K562 (cell line): ENCODE results near the gene ZNF597. TPM values are rescaled to one million over a fixed set of nuclear protein-coding genes. Genes with fewer than 3 reads are reported as not detected.

ENCODE experiments used
- BRF1 ChIP-seq: IDR thresholded peaks from 3 replicates; pipeline ENCODE4 v1.6.1; 2011; ENCODE audit warnings: borderline replicate concordance, mild to moderate bottlenecking; ENCODE audit not compliant: insufficient read length; ENCODE audit errors: extremely low read depth
- CBX8 ChIP-seq: fragments of 200-600 bp; sonication (generic); IDR thresholded peaks from 2 replicates; pipeline ENCODE4 v1.6.1; 2012; ENCODE audit warnings: borderline replicate concordance, mixed run types, low read depth, mild to moderate bottlenecking, moderate library complexity, mixed read lengths, low read length, control low read depth, inconsistent platforms; ENCODE audit not compliant: poor library complexity, severe bottlenecking; ENCODE audit errors: extremely low read depth
- CC2D1A ChIP-seq: fragments of 450-650 bp; IDR thresholded peaks from 2 replicates; pipeline ENCODE4 v1.6.1; 2017; ENCODE audit warnings: mild to moderate bottlenecking
- ETV6 ChIP-seq, 3 experiments: fragments of 150-350 bp in 1 of 3; sonication (generic) in 1 of 3; formaldehyde crosslinking in 1 of 3; IDR thresholded peaks; 2 replicates each; pipeline versions ENCODE4 v1.6.1 to v1.8.0; 2014 to 2022; ENCODE audit warnings: borderline replicate concordance in 2 of 3, low read depth in 2 of 3, antibody characterized with exemption in 1 of 3, low read length in 1 of 3, mild to moderate bottlenecking in 1 of 3, missing genetic modification reagents in 1 of 3
- KAT2B ChIP-seq: IDR thresholded peaks from one replicate; pipeline ENCODE4 v1.6.1; 2012; ENCODE audit warnings: low read depth, mild to moderate bottlenecking, control low read depth, inconsistent platforms, low read length, moderate library complexity
- LARP7 ChIP-seq: fragments of 450-650 bp; IDR thresholded peaks from 2 replicates; pipeline ENCODE4 v1.6.1; 2016
- MAFF ChIP-seq: IDR thresholded peaks from 2 replicates; pipeline ENCODE4 v1.6.1; 2012; ENCODE audit warnings: low read length, improper control_type of control experiment
- MTA2 ChIP-seq: fragments of 450-650 bp; IDR thresholded peaks from 2 replicates; pipeline ENCODE4 v1.6.1; 2016; ENCODE audit warnings: low read depth
- NCOA4 ChIP-seq: fragments of 450-650 bp; IDR thresholded peaks from 2 replicates; pipeline ENCODE4 v1.6.1; 2018; ENCODE audit warnings: mild to moderate bottlenecking; ENCODE audit not compliant: partially characterized antibody
- NELFE ChIP-seq: IDR thresholded peaks from 2 replicates; pipeline ENCODE4 v1.6.1; 2011; ENCODE audit warnings: mild to moderate bottlenecking; ENCODE audit not compliant: insufficient read depth, insufficient read length
- PHB2 ChIP-seq: fragments of 450-650 bp; IDR thresholded peaks from 2 replicates; pipeline ENCODE4 v1.6.1; 2017; ENCODE audit warnings: low read depth
- SAP30 ChIP-seq: fragments of 200-600 bp; sonication (generic); IDR thresholded peaks from 2 replicates; pipeline ENCODE4 v1.6.1; 2012; ENCODE audit warnings: borderline replicate concordance, low read depth, mild to moderate bottlenecking, moderate library complexity, low read length, control low read depth, inconsistent platforms; ENCODE audit not compliant: insufficient read depth, poor library complexity, severe bottlenecking
- TSHZ1 ChIP-seq: fragments of 250-450 bp; sonication (Bioruptor Pico); IDR thresholded peaks from 2 replicates; pipeline ENCODE4 v1.4.0; 2020; ENCODE audit warnings: mild to moderate bottlenecking, moderate library complexity
- ZMIZ1 ChIP-seq, 2 experiments: fragments of 150-350 bp in 1 of 2; IDR thresholded peaks; 2 replicates each; pipeline ENCODE4 v1.6.1; 2012 to 2016; ENCODE audit warnings: low read depth in 2 of 2, low read length in 2 of 2, mild to moderate bottlenecking in 1 of 2, moderate library complexity in 1 of 2
- ZNF644 ChIP-seq: fragments of 200-800 bp; sonication (Bioruptor generic); IDR thresholded peaks from 2 replicates; pipeline ENCODE4 v1.6.1; 2016; ENCODE audit warnings: low read depth, missing genetic modification characterization, missing compliant biosample characterization
- ZNF696 ChIP-seq: fragments of 250-450 bp; sonication (Bioruptor Pico); conservative IDR thresholded peaks from 2 replicates; pipeline ENCODE4 v1.4.0; 2020; ENCODE audit warnings: mild to moderate bottlenecking, moderate library complexity
- polyA plus RNA-seq, 8 experiments: library from polyadenylated mRNA; depleted of rRNA in 4 of 8; stranded (reverse) in 5 of 8; unstranded in 3 of 8; fragments of >200 nt; fragmentation: Nextera tagmentation in 2 of 8; fragmentation: Illumina TruSeq in 1 of 8; extraction: Ambion mirVana in 2 of 8; extraction: Trizol in 1 of 8; gene quantifications; 2 replicates each; pipeline versions ENCODE4 v1.2.1 to v1.2.3, GENCODE V29; 2011 to 2014; ENCODE audit warnings: inconsistent platforms in 1 of 8, missing spikeins in 1 of 8
- total RNA-seq, 7 experiments: library from RNA; depleted of rRNA in 6 of 7; stranded (reverse); fragments of >200 nt in 6 of 7; fragmentation: Illumina TruSeq in 2 of 7; extraction: Trizol in 2 of 7; gene quantifications; 2 replicates each; pipeline versions ENCODE4 v1.2.1 to v1.2.3, GENCODE V29; 2011 to 2021; ENCODE audit warnings: low replicate concordance in 1 of 7

ZNF597 gene
- total and polyA plus RNA-seq, 9 of the 15 experiments (the other 6 are each of a cell fraction or from before 2014, with no cell fraction given), result 0.14 to 0.68 (median 0.42) TPM

GRCh38 chr16:3400779-3401688, 42.3 kb downstream of the ZNF597 start, which contains the start of the genes ZNF174 and ZSCAN32 (continued):
- TF ChIP-seq MAFF, result no peak
- TF ChIP-seq CC2D1A, result no peak
- TF ChIP-seq KAT2B, result no peak
- TF ChIP-seq MTA2, result no peak
- no peak for TF ChIP-seq LARP7
- no peak for TF ChIP-seq ETV6 (IDR thresholded peaks at IDR 0.05; ENCODE audit: borderline replicate concordance in 1 of 2, low read depth in 2 of 2, low read length in 1 of 2)
- TF ChIP-seq ETV6 (CRISPR knock-in tag; IDR thresholded peaks at IDR 0.05; ENCODE audit: borderline replicate concordance), result no peak
- TF ChIP-seq TSHZ1, result no peak
- no peak for TF ChIP-seq ZMIZ1 (IDR thresholded peaks at IDR 0.05; ENCODE audit: low read depth in 2 of 2, low read length in 2 of 2)
- TF ChIP-seq PHB2, result no peak
- no peak for TF ChIP-seq ZNF696 (CRISPR knock-in tag)
- TF ChIP-seq CBX8, result no peak
- peak; percentile 57 for TF ChIP-seq SAP30
- no peak for TF ChIP-seq NELFE
- no peak for TF ChIP-seq BRF1
- TF ChIP-seq NCOA4, result no peak
- TF ChIP-seq ZNF644 (tag), result no peak
